Suprapubic skin (tissue), 4 donors: ENCODE measurements around the gene ZNF777. TPM values are rescaled to one million over a fixed set of nuclear protein-coding genes. Genes with fewer than 3 reads are reported as not detected.
"Not testable (repeated sequence)": the region's sequence is repeated elsewhere in the genome, so short reads cannot be mapped to it uniquely, and the experiment has no call there.

Experiments used
- DNase-seq, 2 donors: peaks; one replicate each; pipeline ENCODE4 v3.0.0-alpha.2; 2019; ENCODE audit warnings: low spot score in 2 of 2
- H3K27ac ChIP-seq: fragments of 200-600 bp; sonication (generic); one replicate; pipeline ENCODE4 v1.5.1; 2019
- H3K27me3 ChIP-seq: fragments of 200-600 bp; sonication (generic); one replicate; pipeline ENCODE4 v1.5.1; 2019
- H3K36me3 ChIP-seq: fragments of 200-600 bp; sonication (generic); one replicate; pipeline ENCODE4 v1.5.1; 2019
- H3K4me1 ChIP-seq: fragments of 200-600 bp; sonication (generic); one replicate; pipeline ENCODE4 v1.5.1; 2019
- H3K4me3 ChIP-seq: fragments of 200-600 bp; sonication (generic); one replicate; pipeline ENCODE4 v1.5.1; 2019; ENCODE audit warnings: mild to moderate bottlenecking
- H3K9me3 ChIP-seq: fragments of 200-600 bp; sonication (generic); one replicate; pipeline ENCODE4 v1.5.1; 2019
- CTCF ChIP-seq, 2 donors: fragments of 200-600 bp in 1 of 2; fragments of 450-650 bp in 1 of 2; sonication (generic) in 1 of 2; IDR thresholded peaks; one replicate each; pipeline ENCODE4 v1.5.1; 2016 to 2019; ENCODE audit warnings: antibody characterized with exemption in 2 of 2, mild to moderate bottlenecking in 1 of 2, moderate library complexity in 1 of 2
- EP300 ChIP-seq: sonication (generic); formaldehyde crosslinking; IDR thresholded peaks from one replicate; pipeline ENCODE4 v1.6.1; 2017; ENCODE audit warnings: antibody characterized with exemption
- POLR2A ChIP-seq, 2 donors: fragments of 450-650 bp; IDR thresholded peaks; one replicate each; pipeline ENCODE4 v1.6.1; 2017; ENCODE audit warnings: antibody characterized with exemption in 2 of 2, mild to moderate bottlenecking in 2 of 2, moderate library complexity in 2 of 2
- POLR2AphosphoS5 ChIP-seq, 3 donors: sonication (generic); formaldehyde crosslinking; IDR thresholded peaks; one replicate each; pipeline ENCODE4 v1.6.1; 2017; ENCODE audit warnings: antibody characterized with exemption in 3 of 3
- WGBS: methylation state at CpG from one replicate; pipeline ENCODE4 v1.1.5; 2018; 5-methylcytosine and 5-hydroxymethylcytosine counted together
- total RNA-seq, 4 donors: library from RNA; depleted of rRNA; stranded (reverse); fragments of >200 nt; gene quantifications; one replicate each; pipeline ENCODE4 v1.1.0, GENCODE V29; 2016

ZNF777 gene
- total RNA-seq, 4 donors from 2014 or later, result 11.6 to 16.4 (median 14.9) TPM

DNA sequence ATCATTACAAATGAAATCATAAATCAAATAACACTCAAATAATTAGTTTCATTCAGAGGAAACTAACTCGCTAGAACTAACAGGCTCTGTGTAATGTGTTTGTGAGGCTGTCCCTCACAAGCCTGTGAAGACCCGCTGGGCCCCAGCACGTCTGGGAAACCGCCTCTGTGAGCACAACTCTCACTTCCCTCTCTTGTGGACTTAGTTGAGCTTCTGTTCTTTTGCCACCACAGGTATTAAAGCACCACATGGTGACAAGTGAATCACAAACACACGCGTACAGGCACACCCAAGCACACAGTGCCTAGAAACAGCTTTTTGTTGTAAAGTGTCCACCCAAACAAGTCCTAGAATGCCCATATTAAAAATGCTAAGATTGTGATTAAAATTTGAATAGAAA lies 51.0 kb downstream of the ZNF777 start:
- Histone ChIP-seq H3K36me3 (no peaks in the 10 kb centered on the region), H3K4me3 (no peak overlapping the region), H3K4me1 (peaks cover 6% of the 10 kb centered on the region), H3K27me3 (no peaks in the 10 kb centered on the region), H3K27ac (no peak overlapping the region), H3K9me3 (no peaks in the 10 kb centered on the region)
- no peak for DNase-seq
- TF ChIP-seq CTCF (IDR thresholded peaks at IDR 0.05) (no peak), POLR2A (IDR thresholded peaks at IDR 0.05) (no peak), POLR2AphosphoS5 (IDR thresholded peaks at IDR 0.05) (no peak), EP300 (no peak)
- WGBS, result 75% methylated on average over 6 of the region's 6 CpGs

GRCh38 chr7:149404825-149405224 lies 56.0 kb downstream of the ZNF777 start:
- no peaks in the 10 kb centered on the region for H3K36me3 ChIP-seq
- H3K27me3 ChIP-seq, result no peaks in the 10 kb centered on the region
- no peaks in the 10 kb centered on the region for H3K4me1 ChIP-seq
- H3K4me3 ChIP-seq, result no peak overlapping the region
- H3K9me3 ChIP-seq, result no peaks in the 10 kb centered on the region
- no peak for TF ChIP-seq POLR2AphosphoS5 (IDR thresholded peaks at IDR 0.05)
- 90% methylated on average over 4 of the region's 6 CpGs for WGBS
- no peak overlapping the region for H3K27ac ChIP-seq
- no peak for DNase-seq

DNA sequence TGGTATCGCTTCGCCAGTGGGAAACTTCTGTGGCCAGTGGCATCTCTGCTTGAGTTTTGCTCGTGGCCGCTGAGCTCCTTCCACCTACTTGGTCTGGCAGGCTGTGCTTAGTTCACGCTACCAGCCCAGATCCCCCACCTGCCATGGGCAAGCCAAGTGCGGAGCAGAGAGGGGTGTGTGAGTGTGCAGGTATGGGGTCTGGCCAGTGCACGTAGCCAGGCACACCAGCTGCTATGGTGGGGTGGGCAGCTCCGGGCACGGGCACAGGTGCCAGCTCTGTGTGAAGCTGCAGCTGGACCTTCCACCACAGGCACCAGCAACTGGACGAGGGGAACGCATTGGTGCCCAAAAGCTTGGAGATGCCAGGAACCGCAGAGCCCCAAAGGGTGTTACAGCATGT lies 56.5 kb downstream of the ZNF777 start:
- DNase-seq, result no peak
- Histone ChIP-seq H3K9me3 (no peaks in the 10 kb centered on the region), H3K27me3 (no peaks in the 10 kb centered on the region), H3K36me3 (no peaks in the 10 kb centered on the region), H3K4me1 (no peaks in the 10 kb centered on the region), H3K27ac (no peak overlapping the region), H3K4me3 (no peak overlapping the region)
- TF ChIP-seq POLR2AphosphoS5 (IDR thresholded peaks at IDR 0.05) (no peak), POLR2A (IDR thresholded peaks at IDR 0.05) (no peak), CTCF (IDR thresholded peaks at IDR 0.05) (no peak), EP300 (no peak)
- 94% methylated on average over 11 of the region's 12 CpGs for WGBS

- Histone ChIP-seq H3K27me3 (no peaks in the 10 kb centered on the region), H3K4me3 (no peak overlapping the region), H3K9me3 (peaks cover 4% of the 10 kb centered on the region), H3K27ac (no peak overlapping the region), H3K36me3 (no peaks in the 10 kb centered on the region), H3K4me1 (no peaks in the 10 kb centered on the region)
- no peak for TF ChIP-seq POLR2A (IDR thresholded peaks at IDR 0.05)
- no peak for TF ChIP-seq POLR2AphosphoS5 (IDR thresholded peaks at IDR 0.05)
- no peak for TF ChIP-seq EP300
- TF ChIP-seq CTCF (IDR thresholded peaks at IDR 0.05), result no peak
- no peak for DNase-seq
- WGBS, result 73% methylated on average over 19 of the region's 22 CpGs
These were observed 62.6 kb downstream of the ZNF777 start for GRCh38 chr7:149398195-149398820.

DNA sequence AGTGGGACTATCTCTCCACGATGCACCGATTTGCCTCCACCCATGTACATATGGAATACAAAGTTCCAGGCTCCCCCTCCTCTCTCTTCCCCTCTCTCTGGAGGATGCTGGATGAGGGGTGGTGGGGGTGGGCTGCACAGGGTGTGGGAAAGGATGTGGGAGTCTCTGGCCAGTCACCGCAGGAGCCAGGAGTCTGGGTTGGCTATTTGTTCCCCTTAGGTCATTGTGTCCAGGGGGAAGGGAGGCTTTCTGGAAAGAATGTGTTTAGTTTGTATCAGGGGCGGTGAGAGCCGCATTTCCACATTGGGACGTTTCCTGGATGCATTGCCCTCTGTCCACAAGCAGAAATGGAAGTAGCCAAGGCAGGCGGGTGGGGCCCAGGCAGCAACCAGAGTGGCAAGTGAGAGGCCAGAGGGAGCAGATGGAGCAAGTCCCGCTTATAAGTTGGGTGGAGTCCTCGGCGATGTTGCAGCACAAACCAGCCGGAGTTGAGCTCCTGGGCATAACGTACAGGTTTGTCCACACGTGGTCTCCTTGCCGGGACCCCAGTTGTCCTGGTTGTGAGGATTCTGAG lies 63.3 kb downstream of the ZNF777 start:
- no peak overlapping the region for H3K4me3 ChIP-seq
- peaks cover 4% of the 10 kb centered on the region for H3K9me3 ChIP-seq
- no peaks in the 10 kb centered on the region for H3K27me3 ChIP-seq
- no peak for DNase-seq
- H3K4me1 ChIP-seq, result no peaks in the 10 kb centered on the region
- no peaks in the 10 kb centered on the region for H3K36me3 ChIP-seq
- no peak for TF ChIP-seq POLR2A (IDR thresholded peaks at IDR 0.05)
- TF ChIP-seq POLR2AphosphoS5 (IDR thresholded peaks at IDR 0.05), result no peak
- no peak for TF ChIP-seq EP300
- no peak for TF ChIP-seq CTCF (IDR thresholded peaks at IDR 0.05)
- 65% methylated on average over 4 of the region's 14 CpGs for WGBS
- H3K27ac ChIP-seq, result no peak overlapping the region

DNA sequence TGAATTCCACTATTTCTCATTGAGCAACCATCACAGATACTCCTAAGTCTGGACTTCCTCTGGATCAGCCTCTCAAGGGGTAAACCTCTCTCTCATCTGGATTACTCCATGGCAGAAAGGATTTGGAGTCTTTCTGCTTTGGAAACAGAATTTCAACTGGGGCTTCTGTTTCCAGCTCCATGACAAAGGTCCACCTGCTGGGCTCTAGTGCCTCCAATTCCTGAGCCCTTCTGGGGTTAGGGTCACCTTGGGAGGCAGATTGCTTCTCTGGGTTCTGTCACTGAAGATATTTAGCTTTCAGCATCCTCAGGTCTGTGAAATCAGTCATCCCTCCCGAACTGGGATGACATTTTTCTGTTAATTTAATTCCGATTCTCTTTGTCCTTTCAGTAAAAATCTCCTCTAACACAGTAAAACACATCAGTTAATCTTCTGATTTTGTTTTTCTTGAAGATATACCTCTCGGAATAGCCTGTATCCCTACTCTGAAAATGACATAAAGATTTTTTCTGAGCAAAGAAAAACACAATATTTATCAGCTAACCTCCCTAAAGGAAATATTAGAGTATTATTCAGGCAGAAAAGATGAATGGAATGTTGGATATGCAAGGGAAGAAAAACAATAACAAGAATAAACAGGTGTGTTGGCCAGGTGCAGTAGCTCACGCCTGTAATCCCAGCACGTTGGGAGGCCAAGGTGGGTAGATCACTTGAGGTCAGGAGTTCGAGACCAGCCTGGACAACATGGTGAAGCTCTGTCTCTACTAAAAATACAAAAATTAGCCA lies 72.1 kb downstream of the ZNF777 start:
- not testable (repeated sequence) for H3K4me1 ChIP-seq, H3K36me3 ChIP-seq, H3K27ac ChIP-seq, H3K9me3 ChIP-seq, DNase-seq, H3K4me3 ChIP-seq, H3K27me3 ChIP-seq
- 39% methylated on average over 6 of the region's 6 CpGs for WGBS

GRCh38 chr7:149386514-149386913 lies 74.3 kb downstream of the ZNF777 start:
- 76% methylated on average over 4 of the region's 4 CpGs for WGBS
- not testable (repeated sequence) for H3K4me3 ChIP-seq, H3K27me3 ChIP-seq, H3K4me1 ChIP-seq, DNase-seq, H3K9me3 ChIP-seq, H3K36me3 ChIP-seq, H3K27ac ChIP-seq
